NCI-H1105 treated with DMSO at 0.1 percent for 48 hours (cell line): ENCODE measurements around the gene UBQLNL.
A peak's percentile ranks its signal among the peaks of the same experiment; 100 is the strongest.

Source experiments
- DNase-seq: peaks from one replicate; lab custom pipeline; 2025; lab: John Stamatoyannopoulos, UW

Gene UBQLNL

GRCh38 chr11:5507177-5507932 lies 9.1 kb downstream of the UBQLNL start:
- DNase-seq = no peak

- no peak for DNase-seq
These were observed 11.0 kb downstream of the UBQLNL start for GRCh38 chr11:5505363-5506048.

GRCh38 chr11:5504403-5504921 lies 12.0 kb downstream of the UBQLNL start:
- DNase-seq = no peak

- DNase-seq = no peak
These were observed 16.1 kb downstream of the UBQLNL start for GRCh38 chr11:5500393-5500801.

GRCh38 chr11:5499671-5500070 lies 16.8 kb downstream of the UBQLNL start:
- DNase-seq = no peak

GRCh38 chr11:5489576-5490357 lies 26.7 kb downstream of the UBQLNL start:
- DNase-seq = no peak

GRCh38 chr11:5488798-5489399 lies 27.6 kb downstream of the UBQLNL start:
- no peak for DNase-seq

GRCh38 chr11:5488385-5488784 lies 28.1 kb downstream of the UBQLNL start, which contains the start of gene OR52D1:
TSS of gene OR52D1 (plus strand) at chr11:5488685. CDS start at chr11:5488707, 22 bp downstream.
- no peak for DNase-seq

GRCh38 chr11:5486421-5486820 lies 30.1 kb downstream of the UBQLNL start:
- DNase-seq = no peak

GRCh38 chr11:5486003-5486402 lies 30.5 kb downstream of the UBQLNL start:
- DNase-seq = no peak

GRCh38 chr11:5476186-5476819 lies 40.2 kb downstream of the UBQLNL start:
- DNase-seq = peak; percentile 34

- no peak for DNase-seq
These were observed 42.6 kb downstream of the UBQLNL start for GRCh38 chr11:5473921-5474320.

GRCh38 chr11:5467527-5467926 lies 49.0 kb downstream of the UBQLNL start:
- DNase-seq = no peak
